Fibroblast of lung (primary cell): ENCODE measurements around the gene CENPX. TPM values are rescaled to one million over a fixed set of nuclear protein-coding genes. Genes with fewer than 3 reads are reported as not detected.

Experiments
- DNase-seq, 2 donors: peaks; one replicate each; pipeline versions ENCODE4 v3.0.0 to v3.0.0-alpha.2; 2010; ENCODE audit warnings: low read depth in 2 of 2
- H2AFZ ChIP-seq: 2 replicates; pipeline ENCODE4 v1.5.1; 2012; ENCODE audit warnings: low read length, control low read depth, inconsistent platforms
- H3K27ac ChIP-seq: 2 replicates; pipeline ENCODE4 v1.5.1; 2011; ENCODE audit warnings: low read length, control low read depth; ENCODE audit not compliant: insufficient read depth
- H3K27me3 ChIP-seq: 2 replicates; pipeline ENCODE4 v1.5.1; 2011; ENCODE audit warnings: mild to moderate bottlenecking, low read length; ENCODE audit not compliant: control insufficient read depth, insufficient read depth
- H3K36me3 ChIP-seq: 2 replicates; pipeline ENCODE4 v1.5.1; 2011; ENCODE audit warnings: low read length; ENCODE audit not compliant: control insufficient read depth, insufficient read depth
- H3K4me1 ChIP-seq: 2 replicates; pipeline ENCODE4 v1.5.1; 2011; ENCODE audit warnings: low read length; ENCODE audit not compliant: control insufficient read depth, insufficient read depth; ENCODE audit errors: extremely low read depth
- H3K4me2 ChIP-seq: 2 replicates; pipeline ENCODE4 v1.5.1; 2011; ENCODE audit warnings: low read length, control low read depth; ENCODE audit not compliant: insufficient read depth; ENCODE audit errors: extremely low read depth
- H3K4me3 ChIP-seq, 4 experiments: fragments of 200-600 bp in 1 of 4; sonication (generic) in 1 of 4; replicated peaks in 1 of 4; 2 replicates each; pipeline ENCODE4 v1.5.1; 2011 to 2016; ENCODE audit warnings: low read length in 4 of 4, low read depth in 3 of 4, mild to moderate bottlenecking in 3 of 4, control low read depth in 2 of 4, inconsistent platforms in 1 of 4, mixed read lengths in 1 of 4; ENCODE audit not compliant: insufficient read depth in 1 of 4; ENCODE audit errors: control extremely low read depth in 1 of 4
- H3K79me2 ChIP-seq: 2 replicates; pipeline ENCODE4 v1.5.1; 2012; ENCODE audit warnings: mild to moderate bottlenecking, low read length, inconsistent platforms; ENCODE audit not compliant: control insufficient read depth, insufficient read depth
- H3K9ac ChIP-seq: 2 replicates; pipeline ENCODE4 v1.5.1; 2011; ENCODE audit warnings: mild to moderate bottlenecking, low read length, control low read depth; ENCODE audit not compliant: insufficient read depth
- H3K9me3 ChIP-seq: 2 replicates; pipeline ENCODE4 v1.5.1; 2012; ENCODE audit warnings: low read depth, low read length; ENCODE audit not compliant: control insufficient read depth, insufficient read depth
- H4K20me1 ChIP-seq: 2 replicates; pipeline ENCODE4 v1.5.1; 2011; ENCODE audit warnings: low read length; ENCODE audit not compliant: control insufficient read depth, insufficient read depth; ENCODE audit errors: extremely low read depth
- CTCF ChIP-seq, 2 donors: IDR thresholded peaks in 1 of 2; conservative IDR thresholded peaks in 1 of 2; 1 replicate in 1 of 2; 2 replicates in 1 of 2; pipeline ENCODE4 v1.5.1; 2011 to 2012; ENCODE audit warnings: low read length in 2 of 2, control low read depth in 1 of 2, inconsistent platforms in 1 of 2, low read depth in 1 of 2, mild to moderate bottlenecking in 1 of 2
- EZH2 ChIP-seq: IDR thresholded peaks from 2 replicates; pipeline ENCODE4 v1.5.1; 2012; ENCODE audit warnings: low read length, control low read depth, mild to moderate bottlenecking; ENCODE audit errors: missing control alignments
- polyA plus RNA-seq, 2 donors: library from polyadenylated mRNA; depleted of rRNA in 1 of 2; stranded (reverse) in 1 of 2; unstranded in 1 of 2; fragments of >200 nt; gene quantifications; 2 replicates each; pipeline ENCODE4 v1.2.1, GENCODE V29; 2011 to 2012; ENCODE audit warnings: missing spikeins in 1 of 2
- total RNA-seq: library from RNA; depleted of rRNA; stranded (reverse); fragments of >200 nt; gene quantifications from 2 replicates; pipeline ENCODE4 v1.2.1, GENCODE V29; 2014

The CENPX gene
- total and polyA plus RNA-seq, 2 donors (not counting 1 experiment from before 2014, with no cell fraction given), result 29.2 to 30.4 TPM

GRCh38 chr17:81977211-81977808 is 45.4 kb downstream of the CENPX start, which contains the start of gene ASPSCR1:
Gene ASPSCR1 (plus strand): TSS chr17:81977629. CDS start chr17:81977647, 18 bp downstream.
- Histone ChIP-seq H3K4me3 (peak within 1 kb of the TSS; percentile 70 to 88 (median 78)), H3K4me1 (no peaks in the 10 kb centered on the region), H3K27me3 (no peaks in the 10 kb centered on the region), H3K36me3 (peaks cover 1% of the 10 kb centered on the region), H4K20me1 (no peaks in the 10 kb centered on the region), H3K79me2 (no peaks in the 10 kb centered on the region), H3K4me2 (peak within 1 kb of the TSS; percentile 97), H2AFZ (peak within 1 kb of the TSS; percentile 85), H3K27ac (peak within 1 kb of the TSS; percentile 85), H3K9me3 (no peaks in the 10 kb centered on the region), H3K9ac (peak within 1 kb of the TSS; percentile 96)
- TF ChIP-seq CTCF (conservative IDR thresholded peaks at IDR 0.05 in 1 of 2, IDR thresholded peaks at IDR 0.05 in 1 of 2; ENCODE audit: low read depth in 1 of 2, low read length in 2 of 2), result no peak
- no peak for TF ChIP-seq EZH2
- peak; percentile 85 to 91 for DNase-seq

- Histone ChIP-seq H3K4me2 (peak overlapping the region; percentile 97), H3K27ac (peak overlapping the region; percentile 85), H3K9ac (peak overlapping the region; percentile 96), H3K27me3 (no peaks in the 10 kb centered on the region), H3K9me3 (no peaks in the 10 kb centered on the region), H4K20me1 (no peaks in the 10 kb centered on the region), H3K4me3 (peak overlapping the region; percentile 60 to 84 (median 65)), H3K36me3 (peaks cover 1% of the 10 kb centered on the region), H2AFZ (peak overlapping the region; percentile 85), H3K79me2 (no peaks in the 10 kb centered on the region), H3K4me1 (no peaks in the 10 kb centered on the region)
- TF ChIP-seq CTCF (conservative IDR thresholded peaks at IDR 0.05 in 1 of 2, IDR thresholded peaks at IDR 0.05 in 1 of 2; ENCODE audit: low read depth in 1 of 2, low read length in 2 of 2), result no peak
- TF ChIP-seq EZH2, result no peak
- peak in 1 of 2 donors; percentile 15 for DNase-seq
These were observed 46.1 kb downstream of the CENPX start for GRCh38 chr17:81976332-81977210.

GRCh38 chr17:81973432-81973831 is 49.2 kb downstream of the CENPX start:
- DNase-seq, result no peak
- H2AFZ ChIP-seq, result no peak overlapping the region
- no peaks in the 10 kb centered on the region for H3K4me1 ChIP-seq
- TF ChIP-seq EZH2 (no peak), CTCF (conservative IDR thresholded peaks at IDR 0.05 in 1 of 2, IDR thresholded peaks at IDR 0.05 in 1 of 2; ENCODE audit: low read depth in 1 of 2, low read length in 2 of 2) (no peak)
- no peak overlapping the region for H3K27ac ChIP-seq
- no peaks in the 10 kb centered on the region for H3K9me3 ChIP-seq
- no peak overlapping the region for H3K9ac ChIP-seq
- H3K4me2 ChIP-seq, result no peak overlapping the region
- no peaks in the 10 kb centered on the region for H3K27me3 ChIP-seq
- H3K36me3 ChIP-seq, result no peaks in the 10 kb centered on the region
- H3K4me3 ChIP-seq, result no peak overlapping the region
- no peaks in the 10 kb centered on the region for H4K20me1 ChIP-seq
- H3K79me2 ChIP-seq, result no peaks in the 10 kb centered on the region
